GM18870 (cell line): ENCODE measurements around the gene QRSL1.
"Not testable (repeated sequence)": the region's sequence is repeated elsewhere in the genome, so short reads cannot be mapped to it uniquely, and the experiment has no call there.

ENCODE experiments used
- ATAC-seq: cut with Tn5 transposase; IDR thresholded peaks from one replicate; pipeline ENCODE4 v1.9.1; 2021; ENCODE audit warnings: moderate library complexity; ENCODE audit not compliant: unreplicated experiment

The QRSL1 gene

DNA sequence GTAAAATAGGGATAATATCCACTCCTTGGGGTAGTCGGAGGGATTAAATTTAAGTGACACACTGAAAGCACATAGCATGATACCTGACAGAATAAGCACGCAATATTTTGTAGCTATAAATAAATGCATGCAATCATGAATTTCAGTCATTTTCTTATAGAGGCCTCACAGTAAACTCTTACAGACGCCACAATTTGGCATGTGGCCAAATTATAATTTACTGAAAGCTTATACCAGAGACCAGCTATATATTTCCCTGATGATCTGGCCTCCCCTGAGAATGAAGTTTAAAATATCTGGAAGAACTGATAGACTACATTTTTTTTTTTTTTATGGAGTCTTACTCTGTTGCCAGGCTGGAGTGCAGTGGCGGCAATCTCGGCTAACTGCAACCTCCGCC lies 40.9 kb downstream of the QRSL1 start:
- no peak for ATAC-seq

DNA sequence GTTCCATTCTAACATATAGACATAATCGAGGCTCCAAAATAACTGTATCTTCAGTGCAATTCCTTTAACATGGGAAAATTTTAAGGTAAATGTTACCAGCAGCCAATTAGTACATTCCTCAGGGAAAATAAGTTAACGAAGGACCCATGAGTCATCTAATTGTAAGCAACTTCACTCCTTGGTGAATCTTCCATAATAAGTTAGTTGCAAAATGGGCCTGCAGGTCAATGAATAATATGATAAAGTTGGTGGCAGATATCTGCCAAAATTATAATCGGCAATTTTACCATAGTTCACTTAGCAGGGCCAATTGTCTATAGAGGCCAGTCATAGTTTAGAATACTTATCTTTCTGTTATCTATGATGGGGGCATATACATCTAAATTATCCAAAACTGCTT lies 42.3 kb downstream of the QRSL1 start:
- ATAC-seq, result no peak

DNA sequence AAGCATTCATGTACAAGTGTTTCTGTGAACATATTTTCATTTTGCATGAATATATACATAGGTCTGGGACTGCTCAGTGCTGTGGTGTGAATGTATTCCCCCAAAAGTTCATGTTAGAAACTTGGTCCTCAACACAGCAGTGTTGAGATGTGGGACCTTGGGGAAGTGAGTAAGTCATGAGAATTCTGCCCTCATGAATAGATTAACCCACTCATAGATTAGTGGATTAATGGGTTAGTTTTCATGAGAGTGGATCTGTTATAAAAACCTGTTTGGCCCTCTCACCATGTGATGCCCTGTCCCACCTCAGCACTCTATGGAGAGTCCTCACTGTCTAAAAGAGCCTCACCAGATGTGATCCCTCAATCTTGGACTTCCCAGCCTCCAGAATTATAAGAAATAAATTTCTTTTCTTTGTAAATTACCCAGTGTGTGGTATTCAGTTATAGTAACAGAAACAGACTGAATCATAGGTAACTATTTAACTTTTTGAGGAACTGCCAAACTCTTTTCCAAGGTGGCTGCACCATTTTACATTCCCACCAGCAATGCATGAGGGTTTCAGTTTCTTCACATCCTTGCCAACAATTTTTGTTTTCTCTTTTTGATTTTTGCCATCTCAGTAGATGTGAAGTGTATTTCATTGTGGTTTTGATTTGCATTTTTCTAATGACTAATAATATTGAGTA lies 45.3 kb downstream of the QRSL1 start:
- ATAC-seq, result no peak

DNA sequence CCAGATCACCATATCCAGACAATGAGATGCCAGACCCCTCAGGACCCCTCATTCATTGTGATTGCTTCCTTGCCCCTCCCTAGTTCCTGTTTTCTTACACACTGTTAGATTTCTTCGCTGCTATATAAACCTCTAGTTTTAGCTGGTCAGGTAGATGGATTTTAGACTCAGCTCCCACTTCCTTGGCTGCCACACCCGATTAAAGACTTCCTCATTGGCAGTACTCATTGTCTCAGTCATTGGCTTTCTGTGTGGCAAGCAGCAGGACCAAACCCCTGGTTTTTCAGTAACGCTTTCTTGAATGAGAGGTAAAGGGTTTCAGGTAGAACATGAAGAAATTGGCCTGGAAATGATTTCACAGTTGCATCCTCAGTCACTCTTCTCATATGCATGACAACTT lies 47.9 kb downstream of the QRSL1 start:
- no peak for ATAC-seq

DNA sequence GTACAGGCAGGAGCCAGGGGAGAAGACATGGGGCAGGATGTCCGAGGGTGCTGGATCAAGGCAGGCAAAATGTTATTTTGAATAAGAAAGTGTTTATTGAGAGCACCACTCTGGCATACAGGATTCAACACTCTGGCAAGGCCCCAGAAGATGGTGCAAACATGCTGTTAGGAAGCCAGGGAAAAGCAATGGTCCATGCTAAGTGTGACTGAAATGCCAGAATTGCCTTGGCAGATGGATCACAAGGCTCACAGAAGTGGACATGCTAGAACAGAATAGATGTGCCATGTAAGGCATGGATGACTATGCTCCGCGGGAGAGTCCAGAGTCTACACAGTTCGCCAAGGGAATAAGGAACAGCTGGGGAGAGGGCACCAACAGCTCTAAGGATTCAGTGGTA lies 54.6 kb downstream of the QRSL1 start:
- ATAC-seq, result no peak

DNA sequence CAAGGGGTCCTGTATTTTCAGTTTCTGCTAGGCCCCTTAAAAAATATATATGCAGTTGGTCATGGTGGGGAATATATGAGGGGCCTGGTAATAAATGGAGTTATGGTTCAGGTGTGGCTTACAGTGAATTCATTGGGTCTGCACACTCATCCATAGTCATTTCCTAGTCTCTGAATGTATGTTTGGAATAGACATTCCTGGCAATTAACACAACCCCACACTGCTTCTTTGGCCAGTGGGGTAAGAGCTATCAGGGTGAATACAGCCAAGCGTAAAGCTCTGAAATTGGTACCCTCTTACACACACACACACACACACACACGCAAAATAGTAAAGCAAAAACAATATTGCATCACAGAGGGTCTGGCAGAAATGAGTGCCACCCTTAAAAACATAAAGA lies 56.5 kb downstream of the QRSL1 start:
- ATAC-seq, result no peak

DNA sequence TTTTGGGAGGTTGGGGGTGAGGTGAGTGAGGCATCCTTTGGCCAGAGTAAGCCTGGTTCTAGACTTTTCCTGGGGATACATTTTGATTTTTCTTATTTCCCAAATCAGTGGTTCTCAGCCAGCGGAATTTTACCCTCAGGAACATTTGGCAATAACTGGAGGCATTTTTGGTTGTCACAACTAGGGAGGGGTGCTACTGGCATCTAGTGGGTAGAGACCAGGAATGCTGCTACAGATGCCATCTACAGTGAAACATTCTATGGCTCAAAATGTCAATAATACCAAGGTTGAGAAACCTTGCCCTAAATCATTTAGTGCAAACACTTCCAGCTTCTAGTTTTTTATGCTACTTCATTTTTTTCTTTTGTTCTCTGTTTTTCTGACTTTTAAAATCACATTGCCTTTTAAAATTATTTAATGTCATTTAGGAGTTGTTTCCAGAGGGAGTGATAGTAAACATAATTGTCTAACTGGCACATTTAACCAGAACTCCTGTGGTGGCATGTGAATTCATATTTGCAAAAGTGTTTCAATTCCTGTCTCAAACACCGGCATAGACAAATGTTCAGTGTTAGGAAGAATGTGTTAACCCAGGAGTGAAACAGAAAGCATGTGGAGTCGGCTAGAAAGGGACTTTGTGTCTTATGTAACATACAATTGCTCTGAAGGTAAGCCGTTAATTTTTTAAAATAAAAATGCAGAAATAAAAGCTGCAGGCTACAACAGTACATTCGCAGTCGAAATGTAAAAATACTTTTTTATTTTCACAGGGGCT lies 59.0 kb downstream of the QRSL1 start:
- ATAC-seq, result no peak

DNA sequence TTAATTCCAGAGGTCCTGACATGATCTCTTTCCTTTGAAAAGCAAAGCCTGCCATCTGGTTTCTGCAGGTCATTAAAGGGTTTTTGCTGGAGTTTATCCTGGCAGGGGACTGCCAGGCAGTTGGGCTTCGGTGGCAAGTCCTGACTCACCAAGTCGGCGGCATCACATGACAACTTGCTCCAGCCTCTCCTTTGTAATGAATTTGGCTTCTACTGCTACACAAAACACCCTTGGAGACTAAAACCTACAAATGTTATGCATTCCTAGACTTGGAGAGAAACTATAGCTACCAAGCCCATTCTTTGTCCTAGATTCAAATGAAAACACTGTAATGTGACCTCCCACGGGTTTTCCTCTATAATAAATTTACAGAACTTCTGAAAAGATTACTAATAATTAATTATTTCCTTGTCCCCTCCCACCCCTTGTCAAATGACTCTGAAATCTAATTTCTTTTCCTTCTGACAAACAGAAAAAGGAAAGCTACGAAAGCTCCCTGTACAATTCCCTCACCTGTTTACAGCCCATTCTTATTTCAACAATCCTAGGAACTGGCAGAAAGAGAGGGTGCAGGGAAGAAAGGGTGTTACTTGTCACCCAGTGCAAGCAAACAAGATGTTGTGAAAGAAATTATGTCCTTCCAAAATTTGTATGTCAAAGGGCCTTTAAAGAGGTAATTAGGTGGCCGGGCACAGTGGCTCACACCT lies 62.9 kb downstream of the QRSL1 start:
- no peak for ATAC-seq

DNA sequence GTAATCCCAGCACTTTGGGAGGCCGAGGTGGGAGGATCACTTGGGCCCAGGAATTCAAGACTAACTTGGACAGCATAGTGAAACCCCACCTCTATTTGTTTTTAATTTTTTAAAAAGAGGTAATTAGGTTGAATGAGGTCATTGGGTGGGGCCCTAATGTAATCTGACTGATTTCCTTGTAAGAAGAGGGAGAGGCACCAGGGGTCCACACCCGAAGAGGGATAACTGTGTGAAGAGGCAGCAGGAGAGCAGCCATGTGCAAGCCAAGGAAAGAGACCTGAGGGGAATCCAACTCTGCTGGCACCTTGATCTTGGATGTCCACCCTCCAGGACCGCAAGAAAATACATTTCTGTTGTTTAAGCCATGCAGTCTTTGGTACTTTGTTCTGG lies 63.4 kb downstream of the QRSL1 start:
- no peak for ATAC-seq

DNA sequence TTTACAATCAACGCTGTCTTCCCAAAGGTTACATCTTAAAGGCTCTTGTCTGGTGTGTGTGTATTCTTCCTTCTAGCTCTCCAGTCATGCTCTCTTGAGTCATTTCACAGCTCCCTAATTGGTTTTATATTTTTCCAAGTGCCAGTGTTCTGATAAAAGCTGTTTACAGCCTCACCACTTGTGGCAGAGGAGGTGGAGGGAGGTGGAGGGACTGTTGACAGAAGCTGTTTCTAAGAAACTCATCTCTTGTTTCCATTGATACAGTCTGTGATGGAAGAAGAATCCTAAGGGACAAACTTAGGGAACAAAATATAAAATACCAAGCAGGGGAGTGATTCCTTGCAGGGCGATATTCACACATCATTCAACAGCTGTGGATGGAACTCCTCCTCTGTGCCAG lies 64.0 kb downstream of the QRSL1 start:
- ATAC-seq, result no peak

DNA sequence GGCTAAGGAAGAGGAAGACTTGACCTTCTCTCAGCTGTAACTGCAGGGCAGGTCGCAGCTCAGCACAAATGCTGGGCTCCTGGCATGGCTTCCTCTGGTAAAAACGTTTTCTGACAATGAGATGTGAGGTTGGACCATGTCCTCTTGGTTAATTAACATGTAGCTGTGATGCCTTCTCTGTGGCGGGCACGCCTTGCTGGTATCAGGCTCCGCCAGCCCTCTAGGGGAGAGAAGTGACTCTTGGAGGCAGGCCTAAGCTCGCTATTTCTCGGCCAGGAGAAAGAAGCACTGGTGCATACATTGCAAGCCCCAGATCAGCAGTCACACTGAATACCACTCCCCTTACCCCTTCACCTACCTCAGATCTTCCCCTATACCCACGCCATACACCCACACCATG lies 65.0 kb downstream of the QRSL1 start:
- no peak for ATAC-seq

DNA sequence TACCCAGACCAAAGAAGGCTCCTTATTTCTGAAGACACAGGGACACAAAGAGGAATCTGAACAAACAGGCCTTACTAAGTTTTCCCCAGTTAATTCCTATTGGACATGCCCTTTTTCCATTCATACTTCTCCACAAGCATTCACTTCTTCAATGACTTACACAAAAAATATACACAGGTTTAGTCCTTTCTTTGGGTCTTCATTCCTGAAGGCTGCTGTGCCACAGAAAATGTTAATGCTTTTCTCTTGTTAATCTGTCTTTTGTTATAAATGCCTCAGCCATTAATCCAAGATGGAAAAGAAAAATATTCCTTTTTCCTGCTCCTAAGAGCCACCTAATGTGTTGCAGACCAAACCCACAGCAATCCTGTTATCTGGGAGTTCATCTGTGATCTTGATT lies 71.2 kb downstream of the QRSL1 start:
- ATAC-seq, result no peak

DNA sequence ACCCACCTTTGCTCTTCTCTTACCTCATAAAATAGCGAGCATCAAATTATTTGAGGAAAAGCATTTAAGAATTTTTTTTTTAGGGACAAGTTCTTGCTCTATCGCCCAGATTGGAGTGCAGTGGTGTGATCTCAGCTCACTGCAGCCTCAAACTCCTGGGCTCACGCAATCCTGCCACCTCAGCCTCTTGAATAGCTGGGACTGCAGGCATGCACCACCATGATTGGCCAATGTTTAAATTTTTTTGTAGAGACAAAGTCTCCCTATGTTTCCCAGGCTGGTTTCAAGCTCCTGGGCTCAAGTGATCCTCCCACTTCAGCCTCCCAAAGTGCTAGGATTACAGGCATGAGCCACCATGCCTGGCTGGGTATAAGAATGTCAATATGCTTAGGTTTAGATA lies 71.8 kb downstream of the QRSL1 start:
- not testable (repeated sequence) for ATAC-seq

DNA sequence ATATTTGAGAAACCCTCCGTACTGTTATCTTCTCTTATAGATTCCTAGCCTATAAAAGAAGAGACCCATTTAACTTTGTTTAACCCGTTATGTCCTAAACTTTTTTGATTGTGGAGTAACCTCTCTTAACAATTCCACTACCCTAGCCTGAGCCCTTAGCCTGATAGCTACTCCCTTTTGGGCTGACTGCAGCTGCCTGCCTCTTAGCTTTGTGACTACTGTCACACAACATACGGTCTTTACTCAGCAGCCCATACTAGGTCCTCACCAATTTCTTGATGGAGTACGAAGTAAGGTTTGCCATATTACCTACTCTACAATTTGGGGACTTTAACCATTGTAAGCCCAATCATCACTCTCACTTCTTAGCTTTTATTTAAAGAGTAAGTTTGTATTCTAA lies 72.7 kb downstream of the QRSL1 start:
- peak; percentile 33 for ATAC-seq

DNA sequence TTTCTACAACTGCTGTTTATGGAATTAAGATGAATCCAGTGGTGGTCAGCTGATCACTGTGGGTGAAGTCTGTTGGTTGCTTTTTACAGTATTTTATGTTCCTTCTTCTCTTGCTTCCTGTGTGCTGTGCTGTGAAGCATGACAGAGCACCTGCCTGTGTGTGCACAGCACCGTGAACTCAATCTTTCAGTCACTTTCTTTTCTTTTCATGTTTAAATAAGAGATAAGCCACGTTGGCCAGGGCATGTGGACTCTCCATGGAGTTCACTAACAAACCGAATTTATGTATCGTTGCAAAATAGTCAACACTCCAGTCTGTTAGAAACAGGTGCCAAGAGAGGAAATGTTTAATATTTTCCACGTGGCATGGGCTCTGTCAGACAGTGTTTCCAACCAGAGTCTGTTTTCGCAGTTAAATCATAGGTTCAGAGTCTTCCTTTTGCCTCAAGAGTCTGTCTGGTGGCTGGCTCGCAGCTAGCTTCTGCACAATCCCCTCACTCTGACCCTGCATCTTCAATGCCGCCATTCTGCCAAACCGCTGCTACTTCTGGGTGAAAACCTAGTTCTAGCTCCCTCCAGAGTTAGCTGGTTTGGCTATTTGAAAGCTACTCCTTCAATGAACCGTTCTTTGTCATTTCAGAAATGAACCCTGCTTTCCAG lies 73.2 kb downstream of the QRSL1 start:
- peak; percentile 95 for ATAC-seq

DNA sequence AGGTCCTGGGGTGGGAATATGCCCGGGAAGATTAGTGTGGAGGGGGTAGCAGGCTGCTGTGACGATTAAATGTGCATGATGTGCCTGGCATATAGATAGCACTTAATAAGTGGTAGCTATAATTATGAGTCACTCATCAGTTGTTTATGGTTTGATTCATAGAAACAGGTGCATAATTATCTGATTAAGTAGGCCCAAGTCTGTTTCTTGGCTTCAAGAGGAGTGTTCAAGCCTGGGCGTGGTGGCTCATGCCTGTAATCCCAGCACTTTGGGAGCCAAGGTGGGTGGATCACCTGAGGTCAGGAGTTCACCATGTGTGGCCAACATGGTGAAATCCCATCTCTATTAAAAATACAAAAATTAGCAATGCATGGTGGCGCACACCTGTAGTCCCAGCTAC lies 74.9 kb downstream of the QRSL1 start:
- no peak for ATAC-seq

DNA sequence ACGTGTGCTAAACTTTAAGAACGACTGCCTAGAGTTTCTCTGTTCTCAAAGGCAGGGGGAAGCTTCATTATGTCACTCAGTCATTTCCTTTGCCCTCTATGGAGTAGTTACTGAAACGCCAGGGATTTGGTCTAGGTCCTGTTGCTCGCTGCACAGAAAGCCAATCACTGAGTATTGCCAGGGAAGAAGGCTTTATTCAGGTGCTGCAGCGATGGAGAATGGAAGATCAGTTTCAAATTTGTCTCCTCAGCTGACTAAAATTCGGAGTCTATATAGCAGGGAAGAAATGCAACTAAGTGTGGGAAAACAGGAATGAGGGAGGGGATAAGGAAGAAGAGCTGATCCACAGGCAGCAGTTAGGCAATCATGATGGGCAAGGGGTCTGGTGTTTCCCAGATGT lies 75.8 kb downstream of the QRSL1 start:
- ATAC-seq, result no peak

DNA sequence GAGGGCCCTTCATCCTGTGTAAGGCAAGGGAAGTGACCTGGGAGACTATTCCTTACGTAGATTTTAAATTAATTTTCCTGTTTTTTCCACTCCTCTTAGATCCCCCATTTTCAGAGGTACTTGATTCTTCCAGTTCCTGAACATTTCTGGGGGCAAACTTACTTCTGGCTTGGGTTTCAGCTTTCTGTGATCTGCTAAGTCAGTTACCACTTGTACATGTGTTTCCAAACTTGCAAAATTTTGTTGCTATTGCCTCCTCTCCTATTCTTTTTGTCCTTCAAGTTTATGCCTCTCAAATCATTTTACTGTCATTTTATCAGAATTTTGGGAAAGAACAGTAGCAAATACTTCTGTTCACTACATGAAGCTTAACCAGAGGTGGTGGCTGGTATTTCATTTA lies 81.2 kb downstream of the QRSL1 start:
- no peak for ATAC-seq

DNA sequence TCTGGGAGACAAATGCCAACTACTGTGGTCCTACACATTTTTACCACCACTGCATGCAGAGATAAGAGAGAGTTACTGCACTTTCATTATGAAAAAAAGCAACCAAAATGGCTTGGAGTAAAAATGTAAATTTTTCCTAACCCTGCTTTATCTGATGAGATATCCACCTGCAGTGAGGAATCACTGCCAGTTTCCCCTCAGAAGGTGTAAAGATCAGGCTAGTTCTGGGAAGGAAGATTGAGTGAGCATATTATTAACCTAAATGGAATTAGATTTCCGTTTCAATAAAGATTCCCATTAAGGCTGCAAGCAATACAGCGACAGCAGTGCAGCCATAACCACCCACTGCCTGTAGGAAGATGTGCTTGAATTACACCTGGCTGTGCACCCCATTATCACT lies 84.9 kb downstream of the QRSL1 start:
- ATAC-seq, result no peak

DNA sequence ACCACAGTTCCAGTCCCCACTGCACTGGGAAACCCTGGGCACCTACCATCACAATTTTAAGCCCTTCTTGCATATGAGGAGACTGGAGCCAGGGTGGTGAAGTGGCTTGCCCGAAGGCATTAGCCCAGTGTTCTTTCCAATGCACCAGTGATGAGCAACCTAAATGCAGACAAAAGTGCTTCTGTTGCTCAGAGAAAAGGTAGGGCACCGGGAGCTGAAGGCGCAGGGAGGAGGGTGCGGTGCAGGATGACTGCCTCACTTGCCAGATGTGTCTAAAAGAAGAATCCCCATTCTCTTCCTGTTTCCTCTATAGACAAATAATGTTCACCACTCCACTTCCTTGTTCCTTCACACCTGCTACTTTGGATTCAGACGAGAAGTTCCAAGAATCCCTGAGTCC lies 86.5 kb downstream of the QRSL1 start:
- no peak for ATAC-seq

DNA sequence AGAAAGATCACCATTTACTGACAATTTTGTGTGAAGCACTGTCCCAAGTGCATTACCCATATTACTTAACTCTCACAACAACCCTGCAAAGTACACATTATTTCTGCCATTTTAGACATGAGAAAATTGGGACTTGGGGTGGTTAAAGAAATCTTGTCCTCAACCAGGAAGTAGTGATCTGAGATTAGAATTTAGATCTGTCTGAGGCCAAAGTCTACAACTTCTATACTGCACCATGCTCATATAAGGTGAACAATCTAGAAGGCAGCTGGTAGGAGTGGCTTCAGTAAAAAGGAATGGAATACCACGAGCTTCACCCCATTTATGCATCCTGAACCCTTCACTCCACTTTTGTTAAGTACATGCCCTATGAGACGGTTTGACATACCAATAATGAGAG lies 87.6 kb downstream of the QRSL1 start:
- ATAC-seq, result no peak
